Measurements from ENCODE around the gene HMGN3.

DNA sequence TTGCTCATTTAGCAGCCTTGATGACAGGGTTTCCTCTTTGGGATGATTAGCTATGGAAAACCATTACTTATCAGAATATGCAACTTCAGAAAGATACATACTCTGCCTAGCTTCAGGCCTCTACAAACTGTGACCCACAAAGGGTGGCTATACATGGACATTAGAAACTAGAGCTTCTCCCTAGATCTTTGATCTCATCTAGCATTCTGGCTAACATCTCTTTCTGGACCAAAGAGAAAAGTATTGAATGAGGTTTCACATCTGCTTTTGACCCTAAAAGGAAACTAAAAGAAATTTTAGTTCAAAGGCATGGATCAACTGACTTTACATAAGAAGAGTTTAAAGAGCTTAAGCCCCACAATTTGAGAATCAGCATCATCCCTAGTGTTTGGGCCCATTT lies 12.4 kb upstream of the HMGN3 start:
- TF ChIP-seq, protein P1, sequence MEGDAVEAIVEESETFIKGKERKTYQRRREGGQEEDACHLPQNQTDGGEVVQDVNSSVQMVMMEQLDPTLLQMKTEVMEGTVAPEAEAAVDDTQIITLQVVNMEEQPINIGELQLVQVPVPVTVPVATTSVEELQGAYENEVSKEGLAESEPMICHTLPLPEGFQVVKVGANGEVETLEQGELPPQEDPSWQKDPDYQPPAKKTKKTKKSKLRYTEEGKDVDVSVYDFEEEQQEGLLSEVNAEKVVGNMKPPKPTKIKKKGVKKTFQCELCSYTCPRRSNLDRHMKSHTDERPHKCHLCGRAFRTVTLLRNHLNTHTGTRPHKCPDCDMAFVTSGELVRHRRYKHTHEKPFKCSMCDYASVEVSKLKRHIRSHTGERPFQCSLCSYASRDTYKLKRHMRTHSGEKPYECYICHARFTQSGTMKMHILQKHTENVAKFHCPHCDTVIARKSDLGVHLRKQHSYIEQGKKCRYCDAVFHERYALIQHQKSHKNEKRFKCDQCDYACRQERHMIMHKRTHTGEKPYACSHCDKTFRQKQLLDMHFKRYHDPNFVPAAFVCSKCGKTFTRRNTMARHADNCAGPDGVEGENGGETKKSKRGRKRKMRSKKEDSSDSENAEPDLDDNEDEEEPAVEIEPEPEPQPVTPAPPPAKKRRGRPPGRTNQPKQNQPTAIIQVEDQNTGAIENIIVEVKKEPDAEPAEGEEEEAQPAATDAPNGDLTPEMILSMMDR (IDR thresholded peaks at IDR 0.05): no peak
- TF ChIP-seq POLR2A (IDR thresholded peaks at IDR 0.05) (no peak), POLR2AphosphoS5 (IDR thresholded peaks at IDR 0.05) (no peak)
